ENCODE results near the gene WDHD1.
"Not testable (repeated sequence)": the region's sequence is repeated elsewhere in the genome, so short reads cannot be mapped to it uniquely, and the experiment has no call there.

WDHD1 gene

DNA sequence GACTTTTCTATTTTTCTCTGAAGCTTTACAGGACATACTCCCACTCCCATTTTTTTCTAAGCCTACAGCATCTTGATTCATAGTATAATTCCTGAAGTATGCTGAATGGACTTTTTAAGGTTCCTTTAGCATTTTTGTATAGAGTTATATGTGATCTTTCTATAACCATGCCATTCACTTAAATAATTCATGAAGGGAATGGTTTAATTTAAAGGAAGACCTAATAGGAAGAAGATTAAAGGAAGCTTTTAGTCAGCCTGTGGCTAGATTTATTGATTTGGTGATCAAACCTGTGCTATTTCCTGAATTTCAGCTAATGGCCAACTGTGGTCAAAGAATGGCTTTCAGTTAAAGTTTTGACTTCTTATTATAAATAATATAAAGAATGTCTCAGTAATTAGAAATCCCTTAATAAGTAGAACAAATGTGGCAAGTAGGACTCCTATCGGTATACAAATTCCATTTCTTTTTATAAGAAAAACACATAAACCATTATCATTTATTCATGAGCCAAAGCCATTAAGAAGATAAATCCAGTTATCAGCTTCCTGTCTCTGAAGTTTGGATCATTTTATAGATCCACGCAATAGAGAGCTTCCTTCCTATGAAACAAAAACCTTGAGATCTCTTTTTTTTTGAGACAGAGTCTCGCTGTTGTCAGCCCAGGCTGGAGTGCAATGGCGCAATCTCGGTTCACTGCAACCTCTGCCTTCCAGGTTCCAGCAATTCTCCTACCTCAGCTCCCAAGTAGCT, 20.6 kb upstream of the WDHD1 start:
- DNase-seq (ENCODE audit: low read depth in 2 of 3, low spot score in 2 of 3): no peak

DNA sequence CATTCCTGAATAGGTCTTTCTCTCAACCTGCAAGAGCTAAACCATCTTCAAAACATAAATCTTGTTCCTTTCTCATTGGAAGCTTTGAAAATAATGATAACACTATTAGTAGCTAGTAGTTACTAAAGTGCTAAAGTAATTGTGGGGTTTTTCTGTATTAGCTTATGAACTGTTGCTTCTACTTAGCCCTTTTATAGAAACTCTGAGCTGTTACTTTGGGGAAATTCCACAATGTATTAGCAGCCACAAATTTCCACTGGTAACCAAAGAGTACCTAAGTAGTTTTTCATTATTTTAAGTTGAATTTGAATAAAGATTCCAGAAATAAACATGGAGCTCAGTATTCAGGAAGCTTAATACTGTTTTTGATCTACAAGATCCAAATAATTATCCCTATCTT, 18.2 kb upstream of the WDHD1 start:
- no peak for DNase-seq (ENCODE audit: low read depth in 2 of 3, low spot score in 2 of 3)

DNA sequence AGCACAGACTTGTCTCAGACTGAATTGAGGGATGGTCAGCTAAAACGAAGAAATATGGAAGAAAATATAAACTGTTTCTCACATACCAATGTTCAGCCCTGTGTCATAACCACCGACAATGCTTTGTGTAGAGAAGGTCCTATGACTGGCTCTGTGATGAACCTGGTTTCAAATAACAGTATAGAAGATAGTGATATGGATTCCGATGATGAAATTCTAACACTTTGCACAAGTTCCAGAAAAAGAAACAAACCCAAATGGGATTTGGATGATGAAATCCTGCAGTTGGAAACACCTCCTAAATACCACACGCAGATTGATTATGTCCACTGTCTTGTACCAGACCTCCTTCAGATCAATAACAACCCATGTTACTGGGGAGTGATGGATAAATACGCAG, 16.6 kb upstream of the WDHD1 start:
- DNase-seq (ENCODE audit: low read depth in 2 of 3, low spot score in 2 of 3): no peak

DNA sequence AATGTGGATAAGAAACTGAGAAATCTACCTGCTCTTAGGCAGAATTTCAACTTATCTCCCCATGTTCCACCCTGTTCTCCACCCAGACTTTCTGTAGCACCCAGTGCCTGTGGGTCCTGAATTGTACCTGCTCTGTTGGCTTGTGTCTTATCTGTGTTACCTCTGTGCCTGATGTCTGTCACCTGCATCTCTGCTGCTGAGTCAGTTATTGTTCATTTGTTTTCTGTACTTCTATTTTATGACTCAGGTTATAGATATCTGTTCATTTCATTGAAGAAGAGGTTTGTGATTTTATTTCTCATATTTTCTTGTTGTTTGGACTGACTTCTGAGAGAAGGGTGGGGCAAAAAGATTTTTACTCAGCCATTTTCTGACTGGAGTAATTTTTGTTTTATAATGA, 11.8 kb upstream of the WDHD1 start:
- DNase-seq (ENCODE audit: low read depth in 2 of 3, low spot score in 2 of 3): no peak

DNA sequence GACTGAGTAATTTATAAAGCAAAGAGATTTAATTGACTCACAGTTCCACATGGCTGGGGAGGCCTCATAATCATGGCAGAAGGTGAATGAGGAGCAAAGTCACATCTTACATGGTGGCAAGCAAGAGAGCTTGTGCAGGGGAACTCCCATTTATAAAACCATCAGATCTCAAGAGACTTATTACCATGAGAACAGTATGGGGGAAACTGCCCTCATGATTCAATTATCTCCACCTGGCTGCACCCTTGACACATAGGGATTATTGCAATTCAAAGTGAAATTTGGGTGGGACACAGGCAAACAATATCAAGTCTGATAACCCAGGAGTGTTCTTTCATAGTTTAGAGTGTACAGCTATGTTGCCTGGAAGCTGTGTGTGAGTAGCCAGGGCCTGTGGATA, 11.1 kb upstream of the WDHD1 start:
- not testable (repeated sequence) for DNase-seq (ENCODE audit: low read depth in 2 of 3, low spot score in 2 of 3)

DNA sequence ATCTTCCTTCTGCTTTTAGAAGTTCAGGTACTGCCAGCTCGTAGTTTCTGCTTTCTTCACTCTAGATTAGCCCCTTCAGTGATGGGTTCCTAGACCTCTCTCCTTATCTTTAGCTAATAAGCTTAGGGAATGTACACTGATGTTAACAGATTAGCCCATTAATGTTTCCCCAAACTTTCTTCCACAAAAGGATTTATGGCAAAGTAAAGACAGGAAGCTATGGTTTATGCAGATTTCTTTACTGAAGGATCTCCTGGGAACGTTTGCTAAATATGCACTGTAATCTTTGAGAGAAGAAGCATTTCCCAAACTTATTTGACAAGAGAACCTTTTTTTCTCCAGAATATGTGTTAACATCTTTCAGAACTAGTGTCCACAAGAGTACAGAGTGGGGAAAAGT, 4.3 kb upstream of the WDHD1 start:
- DNase-seq (ENCODE audit: low read depth in 2 of 3, low spot score in 2 of 3): no peak

DNA sequence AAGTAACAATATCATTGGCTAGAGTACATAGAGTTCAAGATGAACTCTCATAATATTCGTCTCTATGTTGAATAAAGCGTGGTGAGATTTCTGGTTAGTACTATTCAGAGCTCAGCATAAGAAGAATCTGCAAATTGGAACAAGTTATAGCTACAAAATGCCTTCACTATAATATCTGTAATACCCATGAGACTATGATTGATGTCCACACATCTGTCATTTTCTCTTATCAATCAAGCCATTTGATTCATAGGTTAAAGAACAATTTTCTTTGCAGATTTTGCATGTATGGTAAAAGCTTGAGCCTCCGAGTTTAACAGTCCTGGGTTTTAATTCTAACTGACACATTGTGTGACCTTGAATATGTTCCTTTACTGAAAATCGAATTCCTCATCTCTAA, 1.6 kb upstream of the WDHD1 start:
- no peak for DNase-seq (ENCODE audit: low read depth in 2 of 3, low spot score in 2 of 3)

DNA sequence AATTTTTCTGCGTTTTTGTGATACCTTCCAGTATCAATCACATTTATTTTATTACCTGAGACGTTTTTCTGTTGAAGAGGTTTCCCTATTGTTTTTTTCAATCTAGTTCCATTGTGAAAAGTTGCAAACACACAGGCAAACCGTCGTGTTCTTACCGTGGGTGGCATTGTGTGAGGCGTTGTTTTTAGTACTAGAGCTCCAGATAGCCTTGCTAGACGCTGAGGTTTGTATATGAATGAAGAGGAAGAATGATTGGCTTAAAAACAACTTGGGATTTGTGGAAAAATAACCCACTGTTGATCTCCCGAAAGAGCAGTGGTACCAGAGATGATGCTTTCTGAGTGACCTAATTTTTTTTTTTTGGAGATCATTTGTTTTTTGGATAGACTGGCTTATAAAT, 1.2 kb upstream of the WDHD1 start:
- DNase-seq (ENCODE audit: low read depth in 2 of 3, low spot score in 2 of 3): no peak

DNA sequence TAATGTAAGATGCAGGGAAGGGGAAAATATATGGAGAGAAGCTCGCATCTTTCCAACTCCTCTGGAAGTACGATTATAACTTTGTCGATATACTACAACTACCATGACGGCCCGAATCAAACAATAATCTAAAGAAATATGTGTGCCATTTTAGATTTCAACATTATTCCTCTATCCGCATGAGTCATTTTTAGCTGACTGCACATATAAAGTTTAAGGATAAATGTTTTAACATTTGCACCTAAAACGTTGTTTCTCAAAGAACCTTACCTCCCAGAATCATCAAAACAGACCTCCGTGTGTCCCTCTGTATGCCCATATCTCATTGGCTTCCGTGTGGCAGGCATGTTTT, 482 bp downstream of the WDHD1 start:
- DNase-seq (ENCODE audit: low read depth in 2 of 3, low spot score in 2 of 3): no peak

DNA sequence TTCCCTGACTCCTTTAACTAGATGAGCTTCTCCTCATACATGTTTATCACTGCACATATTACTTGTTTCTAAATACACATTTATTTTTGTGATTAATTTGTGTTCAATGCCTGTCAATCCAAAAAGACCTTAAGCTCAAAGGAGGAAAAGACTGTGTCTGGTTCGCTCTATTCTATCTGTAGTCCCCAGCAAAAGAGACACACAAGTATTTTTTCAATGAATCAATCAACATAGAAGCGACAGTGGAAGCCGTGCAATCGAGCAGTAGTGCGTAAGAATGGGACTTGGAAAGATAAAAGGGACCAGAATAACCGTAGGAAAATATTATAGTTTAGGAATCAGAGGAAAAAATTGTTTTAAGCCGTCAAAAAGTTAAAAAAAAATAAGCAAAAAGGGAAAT, 951 bp downstream of the WDHD1 start:
- DNase-seq (ENCODE audit: low read depth in 2 of 3, low spot score in 2 of 3): no peak

DNA sequence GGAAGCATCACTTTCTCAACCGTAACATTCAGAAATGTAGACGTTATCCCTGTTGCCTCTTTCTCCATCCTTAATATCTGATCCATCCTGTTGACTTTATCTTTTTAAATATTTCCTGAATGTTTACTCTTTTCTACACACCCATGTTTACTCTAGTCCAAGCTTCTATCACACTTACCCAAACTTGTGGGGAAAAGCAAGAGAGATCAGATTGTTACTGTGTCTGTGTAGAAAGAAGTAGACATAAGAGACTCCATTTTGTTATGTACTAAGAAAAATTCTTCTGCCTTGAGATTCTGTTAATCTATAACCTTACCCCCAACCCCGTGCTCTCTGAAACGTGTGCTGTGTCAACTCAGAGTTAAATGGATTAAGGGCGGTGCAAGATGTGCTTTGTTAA, 2.5 kb downstream of the WDHD1 start:
- DNase-seq (ENCODE audit: low read depth in 2 of 3, low spot score in 2 of 3): not testable (repeated sequence)

DNA sequence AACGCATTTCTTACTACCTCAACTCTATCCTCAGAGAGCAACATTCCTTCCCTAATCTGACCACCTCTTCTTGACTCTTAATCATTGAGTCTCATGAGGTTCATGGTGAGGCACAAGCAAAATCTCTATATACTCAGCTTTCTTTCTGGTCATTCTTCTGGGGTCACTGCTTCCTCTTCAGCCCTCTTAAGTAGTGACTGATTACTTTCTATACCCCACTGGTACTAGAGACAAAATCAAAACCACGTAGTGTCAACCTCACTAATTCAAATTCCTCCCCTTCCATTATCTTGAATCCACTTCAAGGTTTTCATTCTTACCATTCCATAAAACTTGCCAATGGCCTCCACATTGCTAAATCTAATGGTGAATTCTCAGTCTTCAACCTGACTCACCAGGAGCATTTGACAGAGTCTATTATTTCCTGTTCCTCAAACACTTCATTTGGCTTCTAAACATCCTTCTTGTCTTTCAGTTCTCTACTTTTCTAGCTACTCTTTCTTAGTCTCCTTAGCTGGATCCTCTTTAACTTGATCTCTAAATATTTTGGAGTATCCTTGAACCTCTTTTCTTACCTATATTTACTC, 6.8 kb downstream of the WDHD1 start:
- DNase-seq (ENCODE audit: low read depth in 2 of 3, low spot score in 2 of 3): no peak

DNA sequence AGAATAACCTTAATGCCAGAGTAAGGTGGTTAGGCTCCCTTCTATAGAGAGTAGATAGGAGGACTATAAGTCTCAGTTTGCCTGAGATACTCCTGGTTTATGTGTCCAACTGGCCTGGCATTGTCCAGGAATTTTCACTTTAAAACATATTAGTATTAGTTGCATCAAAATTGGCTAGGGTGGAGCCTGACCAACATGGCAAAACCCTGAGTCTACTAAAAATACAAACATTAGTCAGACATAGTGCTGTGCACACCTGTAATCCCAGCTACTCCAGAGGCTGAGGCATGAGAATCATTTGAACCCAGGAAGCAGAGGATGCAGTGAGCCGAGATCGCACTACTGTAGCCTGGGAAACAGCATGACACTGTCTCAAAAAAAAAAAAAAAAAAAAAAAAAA, 11.9 kb downstream of the WDHD1 start:
- DNase-seq (ENCODE audit: low read depth in 2 of 3, low spot score in 2 of 3): no peak

DNA sequence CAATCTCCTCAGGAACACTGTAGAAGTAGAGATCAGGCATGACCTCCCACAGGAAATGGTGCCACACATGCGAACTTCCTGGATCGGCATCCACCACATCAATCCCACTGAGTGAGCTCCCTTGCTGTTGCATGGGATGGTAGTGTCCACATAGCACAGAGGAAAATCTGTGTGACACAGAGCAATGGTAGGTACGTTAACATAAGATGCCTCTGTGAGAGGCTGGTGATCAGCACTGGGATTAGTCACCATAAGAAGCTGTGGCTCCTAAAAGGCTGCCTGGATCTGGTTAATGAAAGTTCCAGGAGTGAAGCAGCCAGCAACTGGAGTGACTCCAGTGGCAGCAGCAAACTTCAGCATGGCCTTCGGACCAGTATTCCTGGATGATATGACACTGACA, 21.8 kb downstream of the WDHD1 start:
- DNase-seq (ENCODE audit: low read depth in 2 of 3, low spot score in 2 of 3): no peak

DNA sequence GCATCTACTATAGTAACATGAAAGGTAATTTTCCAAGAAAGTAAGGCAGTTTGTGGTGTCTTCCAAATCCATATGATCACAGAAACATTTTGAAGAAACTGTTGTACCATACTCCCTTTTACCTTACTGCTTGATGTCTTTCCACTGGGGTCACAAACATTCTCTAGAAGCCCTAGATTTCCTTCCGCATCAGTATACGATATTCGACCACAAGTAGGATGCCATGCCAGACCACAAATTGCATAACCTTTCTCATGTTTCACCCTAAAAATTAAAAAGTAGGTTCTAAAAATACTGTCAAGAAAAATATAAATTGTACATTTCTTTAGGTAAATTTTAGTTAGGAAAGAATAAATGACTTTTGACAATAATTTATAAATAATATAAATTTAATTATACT, 26.5 kb downstream of the WDHD1 start:
- no peak for DNase-seq (ENCODE audit: low read depth in 2 of 3, low spot score in 2 of 3)

DNA sequence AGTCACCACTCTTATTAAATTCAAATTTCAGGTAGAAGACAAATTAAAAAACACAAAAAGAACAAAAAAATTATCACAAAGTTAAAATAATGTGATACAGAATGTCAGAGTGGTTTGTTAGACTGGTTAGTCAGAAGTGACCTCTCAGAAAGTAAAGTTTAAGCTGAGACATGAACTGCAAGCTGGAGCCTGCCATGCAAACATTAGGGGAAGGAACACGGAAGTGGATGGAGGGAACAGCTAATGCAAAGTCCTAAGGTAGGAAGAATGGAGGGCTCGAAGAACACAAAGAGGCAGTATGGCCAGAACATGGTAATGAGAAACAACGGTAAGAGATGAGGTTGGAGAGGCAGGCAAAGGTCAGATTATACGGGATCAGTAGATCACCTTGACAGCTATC, 41.7 kb downstream of the WDHD1 start:
- DNase-seq (ENCODE audit: low read depth in 2 of 3, low spot score in 2 of 3): no peak

DNA sequence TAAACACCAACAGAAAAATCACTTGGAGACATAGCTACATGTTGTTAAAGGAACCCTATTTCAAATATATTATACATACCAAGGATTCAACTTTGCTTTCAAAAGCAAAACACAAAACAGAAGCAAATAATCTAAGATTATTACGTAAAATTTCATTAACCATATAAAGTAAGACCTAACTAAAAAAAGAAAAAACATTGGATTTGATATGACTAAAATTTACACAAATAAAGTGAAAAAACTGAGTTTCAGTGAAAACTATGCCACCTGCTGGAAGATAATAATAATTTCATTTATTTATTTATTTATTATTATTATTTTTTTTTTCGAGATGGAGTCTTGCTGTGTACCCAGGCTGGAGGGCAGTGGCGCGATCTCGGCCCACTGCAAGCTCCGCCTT, 45.2 kb downstream of the WDHD1 start:
- DNase-seq (ENCODE audit: low read depth in 2 of 3, low spot score in 2 of 3): no peak

DNA sequence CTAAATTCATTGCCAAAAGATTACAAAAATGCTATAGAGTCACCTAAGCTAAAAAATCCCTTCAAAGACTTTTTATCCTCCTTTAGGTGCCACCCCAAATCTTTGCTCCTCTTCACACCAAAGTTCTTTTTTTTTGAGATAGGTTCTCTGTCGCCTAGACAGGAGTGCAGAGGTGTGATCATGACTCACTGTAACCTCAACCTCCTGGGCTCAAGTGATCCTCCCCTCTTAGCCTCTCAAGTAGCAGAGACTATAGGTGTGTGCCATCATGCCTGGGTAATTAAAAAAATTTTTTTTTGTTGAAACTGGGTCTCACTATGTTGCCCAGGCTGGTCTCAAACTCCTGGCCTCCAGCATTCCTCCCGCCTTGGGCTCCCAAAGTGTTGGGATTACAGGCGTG, 47.9 kb downstream of the WDHD1 start:
- DNase-seq (ENCODE audit: low read depth in 2 of 3, low spot score in 2 of 3): no peak

DNA sequence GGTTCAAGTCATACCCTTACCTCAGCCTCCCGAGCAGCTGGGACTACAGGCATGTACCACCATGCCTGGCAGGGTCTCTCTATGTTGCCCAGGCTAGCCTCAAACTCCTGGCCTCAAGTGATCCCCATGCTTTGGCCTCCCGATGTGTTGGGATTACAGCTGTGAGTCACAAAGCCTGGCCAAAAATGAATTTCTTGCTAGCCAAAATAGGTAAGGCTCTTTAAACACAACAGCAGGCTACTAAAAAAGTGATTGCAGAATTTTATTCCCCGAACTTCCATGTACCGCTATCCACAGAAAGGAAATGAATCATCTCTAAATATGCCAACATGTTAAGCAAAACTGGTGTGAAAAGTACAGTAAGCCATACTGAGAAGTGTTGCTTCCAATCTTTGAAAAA, 50.6 kb downstream of the WDHD1 start:
- DNase-seq (ENCODE audit: low read depth in 2 of 3, low spot score in 2 of 3): no peak

DNA sequence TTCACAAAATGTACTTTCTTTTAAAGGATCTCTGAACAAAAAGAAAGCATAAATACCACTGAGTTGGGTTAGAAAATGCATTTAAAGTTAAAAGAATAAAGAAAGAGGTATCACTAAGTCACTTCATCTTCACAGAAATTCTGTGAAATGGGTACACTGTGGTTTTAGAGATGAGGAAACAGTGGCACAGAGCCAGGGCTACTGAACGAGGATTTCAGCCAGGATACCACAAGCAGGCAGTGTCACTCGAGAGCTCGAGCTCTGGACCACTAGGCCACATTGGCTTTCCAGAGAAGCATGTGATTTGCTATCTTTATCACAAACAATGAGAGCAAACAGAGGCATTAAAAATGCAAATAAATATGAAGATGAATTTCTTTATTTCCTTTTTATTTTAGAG, 51.0 kb downstream of the WDHD1 start:
- DNase-seq (ENCODE audit: low read depth in 2 of 3, low spot score in 2 of 3): no peak

DNA sequence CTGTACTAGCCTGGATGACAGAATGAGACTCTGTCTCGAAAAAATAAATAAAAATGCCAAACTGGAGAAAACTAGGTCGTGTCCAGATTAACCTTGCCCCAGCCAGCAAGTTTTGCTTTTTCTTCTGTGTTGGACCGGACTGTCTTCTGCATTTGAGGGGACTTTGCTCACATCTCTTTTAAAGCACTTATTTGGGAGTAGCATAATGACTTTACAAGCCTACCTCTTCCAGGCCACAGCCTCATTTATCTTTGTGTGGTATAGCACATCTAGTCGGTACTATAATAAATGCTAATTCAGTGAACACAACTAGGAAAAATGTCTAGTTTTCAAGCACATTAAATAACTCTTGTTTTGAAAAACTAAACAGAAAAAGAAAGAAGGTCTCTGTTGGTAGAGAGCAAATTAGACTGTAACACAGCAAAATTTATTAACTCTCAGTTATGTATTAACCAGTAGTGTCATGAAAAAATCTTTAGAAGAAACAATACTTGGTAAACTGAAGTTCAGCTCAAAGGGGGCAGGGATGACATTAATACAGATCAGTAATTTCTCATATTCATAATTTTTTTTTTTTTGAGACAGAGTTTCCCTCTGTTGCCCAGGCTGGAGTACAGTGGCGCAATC, 52.0 kb downstream of the WDHD1 start:
- DNase-seq (ENCODE audit: low read depth in 2 of 3, low spot score in 2 of 3): no peak

DNA sequence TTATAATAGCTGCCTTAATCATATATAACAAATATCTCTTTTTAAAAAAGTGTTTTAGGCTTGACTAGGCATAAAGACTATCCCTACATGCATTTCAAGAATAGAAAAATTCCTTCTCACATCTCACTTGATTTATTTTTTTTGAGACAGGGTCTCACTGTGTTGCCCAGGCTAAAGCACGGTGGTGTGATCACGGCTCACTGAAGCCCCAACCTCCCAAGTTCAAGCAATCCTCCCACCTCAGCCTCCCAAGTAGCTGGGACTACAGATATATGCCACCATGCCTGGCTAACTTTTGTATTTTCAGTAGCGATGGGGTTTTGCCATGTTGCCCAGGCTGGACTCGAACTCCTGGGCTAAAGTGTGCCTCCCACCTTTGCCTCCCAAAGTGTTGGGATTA, 59.4 kb downstream of the WDHD1 start:
- no peak for DNase-seq (ENCODE audit: low read depth in 2 of 3, low spot score in 2 of 3)

DNA sequence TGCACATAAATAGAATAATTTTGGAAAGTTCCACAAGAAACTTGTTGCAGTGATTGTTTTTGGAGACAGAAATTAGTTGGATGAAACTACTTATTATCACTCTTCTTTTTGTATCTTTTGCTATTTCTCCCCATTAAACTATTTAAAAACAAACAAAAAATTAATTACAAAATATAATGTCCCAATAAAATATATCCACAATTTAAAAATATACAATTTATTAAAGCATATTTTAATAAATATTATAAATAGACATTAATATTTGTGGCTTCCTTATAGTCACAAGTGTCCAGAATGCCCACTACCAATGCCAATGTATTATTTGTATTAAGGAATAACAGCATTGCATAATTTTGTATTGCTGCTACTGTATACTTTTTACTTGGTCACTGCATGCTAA, 71.8 kb downstream of the WDHD1 start:
- DNase-seq (ENCODE audit: low read depth in 2 of 3, low spot score in 2 of 3): no peak

All from activated CD8-positive, alpha-beta memory T cell treated with anti-CD3 and anti-CD28 coated beads for 48 hours (primary cell).